IMR-90 (cell line): ENCODE data around the gene RDH11. TPM values are rescaled to one million over a fixed set of nuclear protein-coding genes. Genes with fewer than 3 reads are reported as not detected.

Experiments
- ATAC-seq: fragments of 200-7000 bp; cut with Tn5 transposase; 2 replicates; pipeline ENCODE4 v1.9.1; 2020; ENCODE audit warnings: low read depth, mild to moderate bottlenecking, moderate library complexity
- BruUV-seq: library from RNA; stranded (reverse); fragments of 400-500 nt; replicated peaks from 2 replicates; lab custom pipeline; 2021; lab: Mats Ljungman, UMichigan
- CTCF ChIA-PET: fragments of 300-600 bp; formaldehyde crosslinking; extraction: SDS; loops from one replicate; lab custom pipeline; 2021; ENCODE audit warnings: antibody characterized with exemption; lab: Yijun Ruan, JAX
- POLR2A ChIA-PET: fragments of 300-600 bp; sonication (Branson Sonifier 250); formaldehyde crosslinking; loops from one replicate; lab custom pipeline; 2022; ENCODE audit warnings: antibody characterized with exemption; ENCODE audit not compliant: unreplicated experiment; lab: Charles Lee
- DNase-seq: peaks from one replicate; pipeline ENCODE4 v3.0.0; 2013
- H2AFZ ChIP-seq: replicated peaks from 2 replicates; pipeline ENCODE3; 2013; ENCODE audit warnings: low read length, mild to moderate bottlenecking; ENCODE audit not compliant: poor library complexity
- H2AK5ac ChIP-seq: 2 replicates; pipeline ENCODE4 v1.6.1; 2013; ENCODE audit warnings: low read depth, low read length, inconsistent platforms
- H2AK9ac ChIP-seq: replicated peaks from 2 replicates; pipeline ENCODE3; 2013; ENCODE audit warnings: mild to moderate bottlenecking, low read depth, low read length, moderate library complexity; ENCODE audit not compliant: poor library complexity
- H2BK120ac ChIP-seq: 2 replicates; pipeline ENCODE4 v1.6.1; 2013; ENCODE audit warnings: low read depth, low read length, inconsistent platforms
- H2BK15ac ChIP-seq: 3 replicates; pipeline ENCODE4 v1.6.1; 2013; ENCODE audit warnings: low read depth, low read length, inconsistent platforms
- H2BK20ac ChIP-seq: 2 replicates; pipeline ENCODE4 v1.6.1; 2013; ENCODE audit warnings: low read depth, mild to moderate bottlenecking, inconsistent platforms, low read length, moderate library complexity
- H2BK5ac ChIP-seq: 2 replicates; pipeline ENCODE4 v1.6.1; 2013; ENCODE audit warnings: mild to moderate bottlenecking, low read depth, low read length, inconsistent platforms; ENCODE audit not compliant: poor library complexity, severe bottlenecking
- H3K14ac ChIP-seq: replicated peaks from 2 replicates; pipeline ENCODE4 v1.6.1; 2013; ENCODE audit warnings: low read depth, low read length, inconsistent platforms
- H3K18ac ChIP-seq: 2 replicates; pipeline ENCODE4 v1.6.1; 2013; ENCODE audit warnings: low read depth, low read length, control low read depth
- H3K23ac ChIP-seq: 2 replicates; pipeline ENCODE4 v1.6.1; 2013; ENCODE audit warnings: low read depth, low read length, inconsistent platforms
- H3K27ac ChIP-seq: 2 replicates; pipeline ENCODE4 v1.5.1; 2013; ENCODE audit warnings: mild to moderate bottlenecking, control low read depth, low read length; ENCODE audit not compliant: insufficient read depth
- H3K27me3 ChIP-seq: 2 replicates; pipeline ENCODE4 v1.6.1; 2013; ENCODE audit warnings: low read length; ENCODE audit not compliant: control insufficient read depth, insufficient read depth
- H3K36me3 ChIP-seq: 2 replicates; pipeline ENCODE4 v1.6.1; 2013; ENCODE audit warnings: low read length, mixed read lengths; ENCODE audit not compliant: control insufficient read depth, insufficient read depth
- H3K4ac ChIP-seq: 2 replicates; pipeline ENCODE4 v1.6.1; 2013; ENCODE audit warnings: low read depth, low read length, inconsistent platforms
- H3K4me1 ChIP-seq: 2 replicates; pipeline ENCODE4 v1.6.1; 2013; ENCODE audit warnings: low read length, mixed read lengths; ENCODE audit not compliant: control insufficient read depth, insufficient read depth
- H3K4me2 ChIP-seq: 2 replicates; pipeline ENCODE4 v1.6.1; 2013; ENCODE audit warnings: low read depth, mild to moderate bottlenecking, control low read depth, low read length, moderate library complexity
- H3K4me3 ChIP-seq: 2 replicates; pipeline ENCODE4 v1.5.1; 2013; ENCODE audit warnings: low read depth, mild to moderate bottlenecking, control low read depth, low read length, moderate library complexity; ENCODE audit not compliant: insufficient read depth
- H3K56ac ChIP-seq: 2 replicates; pipeline ENCODE4 v1.6.1; 2013; ENCODE audit warnings: low read length, inconsistent platforms; ENCODE audit not compliant: insufficient read depth; ENCODE audit errors: extremely low read depth
- H3K79me1 ChIP-seq, 2 experiments: 2 replicates each; pipeline ENCODE4 v1.6.1; 2013; ENCODE audit warnings: low read length in 2 of 2, inconsistent platforms in 1 of 2, low read depth in 1 of 2
- H3K9ac ChIP-seq: 2 replicates; pipeline ENCODE4 v1.6.1; 2013; ENCODE audit warnings: low read depth, low read length, control low read depth
- H3K9me1 ChIP-seq: 2 replicates; pipeline ENCODE4 v1.6.1; 2013; ENCODE audit warnings: low read length, inconsistent platforms; ENCODE audit not compliant: insufficient read depth
- H3K9me3 ChIP-seq: 2 replicates; pipeline ENCODE4 v1.6.1; 2013; ENCODE audit warnings: low read length; ENCODE audit not compliant: control insufficient read depth, insufficient read depth
- H4K20me1 ChIP-seq: 2 replicates; pipeline ENCODE4 v1.6.1; 2013; ENCODE audit warnings: low read length, inconsistent platforms; ENCODE audit not compliant: insufficient read depth
- H4K5ac ChIP-seq: 2 replicates; pipeline ENCODE4 v1.6.1; 2013; ENCODE audit warnings: mild to moderate bottlenecking, low read depth, low read length, control low read depth
- H4K8ac ChIP-seq, 2 experiments: 2 replicates each; pipeline ENCODE4 v1.6.1; 2013; ENCODE audit warnings: low read depth in 2 of 2, low read length in 2 of 2, control low read depth in 1 of 2, inconsistent platforms in 1 of 2
- H4K91ac ChIP-seq: 2 replicates; pipeline ENCODE4 v1.6.1; 2013; ENCODE audit warnings: low read depth, low read length, inconsistent platforms; ENCODE audit not compliant: insufficient read depth
- CEBPB ChIP-seq: IDR thresholded peaks from 2 replicates; pipeline ENCODE4 v1.6.1; 2012; ENCODE audit warnings: low read depth, low read length, improper control_type of control experiment
- CHD1 ChIP-seq: IDR thresholded peaks from 2 replicates; pipeline ENCODE4 v1.6.1; 2012; ENCODE audit warnings: low read depth, low read length, improper control_type of control experiment
- CTCF ChIP-seq: conservative IDR thresholded peaks from 2 replicates; pipeline ENCODE4 v1.5.1; 2012; ENCODE audit warnings: mild to moderate bottlenecking, low read depth, low read length, improper control_type of control experiment
- ELK1 ChIP-seq: fragments of 150-350 bp; IDR thresholded peaks from 2 replicates; pipeline ENCODE4 v1.6.1; 2016; ENCODE audit warnings: low read depth, mild to moderate bottlenecking, low read length, moderate library complexity, borderline replicate concordance
- FOS ChIP-seq: fragments of 150-350 bp; IDR thresholded peaks from 2 replicates; pipeline ENCODE4 v1.6.1; 2016; ENCODE audit warnings: low read depth, low read length
- MAFK ChIP-seq: IDR thresholded peaks from 2 replicates; pipeline ENCODE4 v1.6.1; 2012; ENCODE audit warnings: low read depth, low read length, improper control_type of control experiment
- MAZ ChIP-seq: IDR thresholded peaks from 2 replicates; pipeline ENCODE4 v1.6.1; 2012; ENCODE audit warnings: low read depth, mild to moderate bottlenecking, low read length, improper control_type of control experiment, moderate library complexity, borderline replicate concordance
- POLR2A ChIP-seq: IDR thresholded peaks from 2 replicates; pipeline ENCODE4 v1.6.1; 2012; ENCODE audit warnings: mild to moderate bottlenecking, low read depth, low read length
- RCOR1 ChIP-seq: IDR thresholded peaks from 2 replicates; pipeline ENCODE4 v1.6.1; 2012; ENCODE audit warnings: mild to moderate bottlenecking, low read length, improper control_type of control experiment; ENCODE audit not compliant: insufficient replicate concordance
- RFX5 ChIP-seq: IDR thresholded peaks from 2 replicates; pipeline ENCODE4 v1.8.0; 2012; ENCODE audit warnings: low read depth, mild to moderate bottlenecking, low read length, moderate library complexity
- SMC3 ChIP-seq: fragments of 150-350 bp; IDR thresholded peaks from 2 replicates; pipeline ENCODE4 v1.6.1; 2016; ENCODE audit warnings: low read depth, mild to moderate bottlenecking, antibody characterized with exemption, low read length, moderate library complexity
- USF2 ChIP-seq: fragments of 150-350 bp; IDR thresholded peaks from 2 replicates; pipeline ENCODE4 v1.6.1; 2017; ENCODE audit warnings: mild to moderate bottlenecking, antibody characterized with exemption, low read length, low read depth
- WGBS, 2 experiments: methylation state at CpG; one replicate each; pipeline versions ENCODE4 v1.1.5 to v1.1.7; 2013; ENCODE audit warnings: missing lambda C conversion rate in 2 of 2; ENCODE audit not compliant: insufficient read length in 1 of 2; ENCODE audit errors: extremely low coverage in 2 of 2; 5-methylcytosine and 5-hydroxymethylcytosine counted together
- dilution Hi-C: fragments of 300-500 bp; cut with HindIII; formaldehyde crosslinking; loops from one replicate; pipeline ENCODE4 v1.14.3; 2018; ENCODE audit warnings: low sequenced_read_pairs; ENCODE audit not compliant: unreplicated experiment
- in situ Hi-C: fragments of 300-500 bp; cut with MboI; formaldehyde crosslinking; loops from 3 replicates; pipeline ENCODE4 v1.14.3; 2019; ENCODE audit warnings: low sequenced_read_pairs, inconsistent platforms, mixed read lengths
- intact Hi-C: fragments of 100-400 bp; cut with micrococcal nuclease; formaldehyde crosslinking; loops from 2 replicates; pipeline ENCODE4 v1.10.0; 2022
- polyA plus RNA-seq, 3 experiments: library from polyadenylated mRNA; depleted of rRNA; stranded (reverse); fragments of >200 nt; gene quantifications; 2 replicates each; pipeline ENCODE4 v1.2.3, GENCODE V29; 2012; ENCODE audit warnings: low replicate concordance in 1 of 3
- total RNA-seq: library from RNA; depleted of rRNA; stranded (reverse); fragments of >200 nt; gene quantifications from 2 replicates; pipeline ENCODE4 v1.2.3, GENCODE V29; 2012

RDH11 gene
- total and polyA plus RNA-seq, 2 of the 4 experiments (the other 2 are of a cell fraction): 77.3 to 149 TPM

- BruUV-seq: no TSS peak
- Histone ChIP-seq H4K5ac (no peak overlapping the region), H3K56ac (no peak overlapping the region), H3K9ac (no peak overlapping the region), H2BK5ac (no peak overlapping the region), H3K4me2 (no peak overlapping the region), H3K23ac (no peak overlapping the region), H3K9me1 (no peaks in the 10 kb centered on the region), H3K14ac (no peak overlapping the region), H3K18ac (no peak overlapping the region), H4K8ac (no peak overlapping the region), H3K4ac (no peak overlapping the region), H4K20me1 (no peaks in the 10 kb centered on the region), H3K27me3 (peaks cover 29% of the 10 kb centered on the region), H3K36me3 (no peaks in the 10 kb centered on the region), H2BK120ac (no peak overlapping the region), H2AK9ac (no peak overlapping the region), H2AFZ (no peak overlapping the region), H4K91ac (no peak overlapping the region), H2BK20ac (no peak overlapping the region), H3K4me1 (no peaks in the 10 kb centered on the region), H2BK15ac (no peak overlapping the region), H3K79me1 (no peaks in the 10 kb centered on the region), H3K27ac (no peak overlapping the region), H3K9me3 (no peaks in the 10 kb centered on the region), H2AK5ac (no peak overlapping the region), H3K4me3 (no peak overlapping the region)
- ATAC-seq (no peak), DNase-seq (no peak)
- CTCF ChIA-PET: no interaction called here
- in situ Hi-C loops: loop anchor here (25.0 kb wide), 1 partner anchor 283 kb away; no protein-coding TSS in a partner anchor
- POLR2A ChIA-PET: no interaction called here
- no CpG with 5 or more reads among the region's 2 CpGs for WGBS, 2 experiments
- intact Hi-C loops: no loop called here
- TF ChIP-seq CTCF (no peak), ELK1 (no peak), FOS (no peak), CEBPB (no peak), SMC3 (no peak), RFX5 (no peak), POLR2A (no peak), USF2 (no peak), MAFK (no peak), CHD1 (no peak), MAZ (no peak), RCOR1 (no peak)
- dilution Hi-C loops: no loop called here
Measured at GRCh38 chr14:67719866-67720265, 24.3 kb upstream of the RDH11 start.
